Measurements from ENCODE around the gene TENM4.

GRCh38 chr11:78957476-78958245 lies 483.2 kb downstream of the TENM4 start:
- TF ChIP-seq, protein P1, sequence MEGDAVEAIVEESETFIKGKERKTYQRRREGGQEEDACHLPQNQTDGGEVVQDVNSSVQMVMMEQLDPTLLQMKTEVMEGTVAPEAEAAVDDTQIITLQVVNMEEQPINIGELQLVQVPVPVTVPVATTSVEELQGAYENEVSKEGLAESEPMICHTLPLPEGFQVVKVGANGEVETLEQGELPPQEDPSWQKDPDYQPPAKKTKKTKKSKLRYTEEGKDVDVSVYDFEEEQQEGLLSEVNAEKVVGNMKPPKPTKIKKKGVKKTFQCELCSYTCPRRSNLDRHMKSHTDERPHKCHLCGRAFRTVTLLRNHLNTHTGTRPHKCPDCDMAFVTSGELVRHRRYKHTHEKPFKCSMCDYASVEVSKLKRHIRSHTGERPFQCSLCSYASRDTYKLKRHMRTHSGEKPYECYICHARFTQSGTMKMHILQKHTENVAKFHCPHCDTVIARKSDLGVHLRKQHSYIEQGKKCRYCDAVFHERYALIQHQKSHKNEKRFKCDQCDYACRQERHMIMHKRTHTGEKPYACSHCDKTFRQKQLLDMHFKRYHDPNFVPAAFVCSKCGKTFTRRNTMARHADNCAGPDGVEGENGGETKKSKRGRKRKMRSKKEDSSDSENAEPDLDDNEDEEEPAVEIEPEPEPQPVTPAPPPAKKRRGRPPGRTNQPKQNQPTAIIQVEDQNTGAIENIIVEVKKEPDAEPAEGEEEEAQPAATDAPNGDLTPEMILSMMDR (IDR thresholded peaks at IDR 0.05 in 4 of 5, conservative IDR thresholded peaks at IDR 0.05 in 1 of 5): no peak
- no peak for TF ChIP-seq POLR2A (IDR thresholded peaks at IDR 0.05)

Data from gastrocnemius medialis (tissue), 4 donors.